OCI-LY3 (cell line): ENCODE data around the gene CLDN15.

Experiments used
- EZH2phosphoT487 ChIP-seq: fragments of 200-600 bp; shearing (Covaris generic); IDR thresholded peaks from 2 replicates; pipeline ENCODE4 v1.6.1; 2018; ENCODE audit warnings: antibody characterized with exemption, mixed run types, low read depth
- TF ChIP-seq, protein P1 (sequence below): fragments of 200-600, 300-600 bp; sonication (generic); IDR thresholded peaks from 2 replicates; pipeline ENCODE4 v1.5.1; 2014; ENCODE audit warnings: antibody characterized with exemption, low read length, low read depth

DNA sequence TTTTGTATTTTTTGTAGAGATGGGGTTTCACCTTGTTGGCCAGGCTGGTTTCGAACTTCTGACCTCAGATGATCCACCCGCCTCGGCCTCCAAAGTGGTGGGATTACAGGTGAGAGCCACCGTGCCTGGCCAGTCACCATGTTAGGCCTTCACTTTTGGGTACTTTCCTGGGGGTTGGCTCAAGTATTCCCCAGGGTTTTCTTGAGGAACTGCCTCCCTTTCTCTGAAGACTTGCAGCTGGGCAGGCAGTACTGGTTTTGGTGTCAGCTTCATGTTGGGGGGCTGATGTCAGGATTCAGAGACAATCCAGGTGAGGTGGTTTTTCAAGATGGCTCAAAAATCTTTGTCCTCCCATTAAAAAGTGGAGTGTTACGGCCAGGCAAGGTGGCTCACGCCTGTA lies 12.0 kb downstream of the CLDN15 start:
- TF ChIP-seq, protein P1, sequence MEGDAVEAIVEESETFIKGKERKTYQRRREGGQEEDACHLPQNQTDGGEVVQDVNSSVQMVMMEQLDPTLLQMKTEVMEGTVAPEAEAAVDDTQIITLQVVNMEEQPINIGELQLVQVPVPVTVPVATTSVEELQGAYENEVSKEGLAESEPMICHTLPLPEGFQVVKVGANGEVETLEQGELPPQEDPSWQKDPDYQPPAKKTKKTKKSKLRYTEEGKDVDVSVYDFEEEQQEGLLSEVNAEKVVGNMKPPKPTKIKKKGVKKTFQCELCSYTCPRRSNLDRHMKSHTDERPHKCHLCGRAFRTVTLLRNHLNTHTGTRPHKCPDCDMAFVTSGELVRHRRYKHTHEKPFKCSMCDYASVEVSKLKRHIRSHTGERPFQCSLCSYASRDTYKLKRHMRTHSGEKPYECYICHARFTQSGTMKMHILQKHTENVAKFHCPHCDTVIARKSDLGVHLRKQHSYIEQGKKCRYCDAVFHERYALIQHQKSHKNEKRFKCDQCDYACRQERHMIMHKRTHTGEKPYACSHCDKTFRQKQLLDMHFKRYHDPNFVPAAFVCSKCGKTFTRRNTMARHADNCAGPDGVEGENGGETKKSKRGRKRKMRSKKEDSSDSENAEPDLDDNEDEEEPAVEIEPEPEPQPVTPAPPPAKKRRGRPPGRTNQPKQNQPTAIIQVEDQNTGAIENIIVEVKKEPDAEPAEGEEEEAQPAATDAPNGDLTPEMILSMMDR, result no peak
- TF ChIP-seq EZH2phosphoT487, result no peak
